GM12865 (cell line): ENCODE results near the gene CNTNAP2.

Experiments
- DNase-seq: peaks from one replicate; pipeline ENCODE4 v3.0.0; 2010; ENCODE audit warnings: low read depth
- H3K4me3 ChIP-seq: 2 replicates; pipeline ENCODE4 v1.5.1; 2011; ENCODE audit warnings: mild to moderate bottlenecking, low read depth, low read length, control low read depth
- TF ChIP-seq, protein P1 (sequence below): IDR thresholded peaks from 2 replicates; pipeline ENCODE4 v1.5.1; 2011; ENCODE audit warnings: low read length, control low read depth, low read depth, inconsistent platforms; ENCODE audit not compliant: insufficient read depth; ENCODE audit errors: missing control alignments

CNTNAP2 gene

DNA sequence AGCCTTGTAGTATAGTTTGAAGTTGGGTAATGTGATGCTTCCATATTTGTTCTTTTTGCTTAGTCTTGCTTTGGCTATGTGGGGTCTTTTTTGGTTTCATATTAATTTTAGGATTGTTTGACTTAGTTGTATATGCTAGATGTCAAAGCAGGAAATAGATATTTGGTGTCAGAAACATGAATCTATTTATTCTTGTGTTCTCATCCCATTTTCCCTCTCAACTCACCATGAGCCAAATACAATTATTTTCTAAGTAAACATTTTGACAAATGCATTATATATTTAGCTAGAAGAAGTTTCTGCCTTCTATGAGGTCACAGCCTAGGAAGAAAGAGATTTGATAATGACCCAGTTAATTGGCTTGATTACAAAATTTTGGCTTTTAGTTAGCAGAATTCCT is 1313.4 kb downstream of the CNTNAP2 start:
- TF ChIP-seq, protein P1, sequence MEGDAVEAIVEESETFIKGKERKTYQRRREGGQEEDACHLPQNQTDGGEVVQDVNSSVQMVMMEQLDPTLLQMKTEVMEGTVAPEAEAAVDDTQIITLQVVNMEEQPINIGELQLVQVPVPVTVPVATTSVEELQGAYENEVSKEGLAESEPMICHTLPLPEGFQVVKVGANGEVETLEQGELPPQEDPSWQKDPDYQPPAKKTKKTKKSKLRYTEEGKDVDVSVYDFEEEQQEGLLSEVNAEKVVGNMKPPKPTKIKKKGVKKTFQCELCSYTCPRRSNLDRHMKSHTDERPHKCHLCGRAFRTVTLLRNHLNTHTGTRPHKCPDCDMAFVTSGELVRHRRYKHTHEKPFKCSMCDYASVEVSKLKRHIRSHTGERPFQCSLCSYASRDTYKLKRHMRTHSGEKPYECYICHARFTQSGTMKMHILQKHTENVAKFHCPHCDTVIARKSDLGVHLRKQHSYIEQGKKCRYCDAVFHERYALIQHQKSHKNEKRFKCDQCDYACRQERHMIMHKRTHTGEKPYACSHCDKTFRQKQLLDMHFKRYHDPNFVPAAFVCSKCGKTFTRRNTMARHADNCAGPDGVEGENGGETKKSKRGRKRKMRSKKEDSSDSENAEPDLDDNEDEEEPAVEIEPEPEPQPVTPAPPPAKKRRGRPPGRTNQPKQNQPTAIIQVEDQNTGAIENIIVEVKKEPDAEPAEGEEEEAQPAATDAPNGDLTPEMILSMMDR: no peak
- no peak overlapping the region for H3K4me3 ChIP-seq
- no peak for DNase-seq

DNA sequence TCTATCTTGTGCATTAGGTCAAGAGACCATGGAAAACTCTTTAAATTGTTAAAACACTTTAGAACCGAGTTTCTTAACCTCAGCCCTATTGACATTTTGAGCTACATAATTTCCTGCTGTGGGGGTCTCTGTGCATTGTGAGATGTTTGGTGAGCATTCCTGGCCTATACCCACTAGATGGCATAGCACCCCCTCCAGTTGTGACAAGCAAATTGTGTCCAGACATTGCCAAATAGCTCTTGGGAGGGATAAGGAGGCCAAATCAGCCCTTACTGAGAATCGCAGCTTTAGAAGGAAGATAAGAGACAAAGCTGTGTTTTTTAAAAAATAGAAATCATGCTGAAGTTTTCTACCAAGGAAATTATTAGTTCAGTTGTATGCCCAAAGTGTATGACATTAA is 1315.5 kb downstream of the CNTNAP2 start:
- no peak for DNase-seq
- TF ChIP-seq, protein P1: no peak
- no peak overlapping the region for H3K4me3 ChIP-seq

- DNase-seq: no peak
- TF ChIP-seq, protein P1: no peak
- H3K4me3 ChIP-seq: no peak overlapping the region
Measured at GRCh38 chr7:147432576-147432975, 1316.0 kb downstream of the CNTNAP2 start.

DNA sequence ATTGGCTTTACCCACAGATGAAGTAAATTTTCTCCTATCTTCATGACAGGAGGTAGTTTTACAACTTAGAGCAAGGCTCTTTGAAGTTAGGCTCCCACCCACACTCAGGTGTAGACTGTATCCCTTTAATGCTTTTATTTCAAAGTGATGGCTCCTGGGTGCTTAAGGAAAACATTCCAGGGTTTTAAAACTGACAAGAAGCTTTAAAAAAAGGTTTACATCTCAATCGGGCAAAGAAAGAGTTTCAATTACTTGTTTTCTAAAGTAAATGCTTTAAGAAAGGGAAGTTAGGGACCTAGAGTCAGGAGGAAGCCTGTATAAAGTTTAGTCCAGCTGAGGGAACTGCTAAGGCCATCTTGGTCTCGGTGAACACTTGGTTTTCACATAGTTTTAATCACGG is 1320.1 kb downstream of the CNTNAP2 start:
- no peak overlapping the region for H3K4me3 ChIP-seq
- no peak for DNase-seq
- TF ChIP-seq, protein P1: no peak

DNA sequence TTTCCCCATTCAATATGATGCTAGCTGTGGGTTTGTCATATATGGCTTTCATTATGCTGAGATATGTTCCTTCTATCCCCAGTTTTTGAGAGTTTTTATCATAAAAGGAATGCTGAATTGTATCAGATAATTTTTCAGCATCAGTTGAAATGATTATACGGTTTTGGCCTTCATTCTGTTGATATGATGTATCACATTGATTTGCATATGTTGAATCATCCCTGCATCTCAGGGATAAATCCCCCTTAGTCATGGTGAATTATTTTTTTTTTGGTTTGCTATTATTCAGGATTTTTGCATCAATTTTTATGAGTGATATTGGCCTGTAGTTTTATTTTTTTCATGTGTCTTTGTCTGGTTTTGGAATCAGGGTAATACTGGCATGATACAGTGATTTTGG is 1321.6 kb downstream of the CNTNAP2 start:
- no peak overlapping the region for H3K4me3 ChIP-seq
- TF ChIP-seq, protein P1: no peak
- no peak for DNase-seq

DNA sequence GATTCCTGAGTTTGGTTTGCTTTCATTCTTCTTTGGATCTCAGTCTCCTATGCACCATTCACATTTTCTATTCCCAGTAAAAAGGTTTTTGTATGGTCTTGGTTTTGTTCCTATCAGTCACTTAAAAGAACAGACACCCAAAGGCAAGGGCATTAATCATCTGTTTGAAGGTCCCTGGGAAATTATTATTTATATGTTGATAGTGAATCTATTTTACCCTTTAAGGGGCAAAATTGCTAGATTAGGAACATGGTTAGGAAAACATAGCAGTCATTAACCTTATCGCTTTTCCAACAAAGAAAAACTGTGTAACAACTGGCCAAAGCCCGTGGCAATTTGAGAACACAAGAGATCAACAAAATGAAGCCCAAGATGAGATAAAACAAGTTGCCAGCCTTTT is 1327.3 kb downstream of the CNTNAP2 start:
- TF ChIP-seq, protein P1: no peak

DNA sequence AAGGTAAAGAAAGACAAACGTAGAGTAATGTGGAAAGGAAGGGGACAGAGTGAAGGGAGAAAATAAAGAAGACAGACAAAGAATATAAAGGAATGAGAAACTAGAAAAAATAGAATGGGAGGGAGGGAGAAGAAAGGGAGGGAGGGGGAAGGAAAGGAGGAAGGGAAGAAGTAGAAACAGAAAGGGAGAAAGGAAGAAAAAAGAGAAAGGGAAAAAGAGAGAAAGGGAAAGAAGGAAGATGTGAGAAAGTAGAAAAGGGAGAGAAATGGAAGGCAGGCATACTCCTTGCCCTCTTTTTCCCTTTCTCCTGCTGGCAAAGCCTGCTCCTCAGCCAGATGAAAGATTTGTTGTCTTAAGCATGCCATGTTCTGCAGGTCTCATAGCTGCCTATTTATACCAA is 1336.2 kb downstream of the CNTNAP2 start:
- DNase-seq: no peak
- H3K4me3 ChIP-seq: no peak overlapping the region
- TF ChIP-seq, protein P1: no peak

More for the DNA sequence above, 1327.3 kb downstream of the CNTNAP2 start:
- H3K4me3 ChIP-seq: no peak overlapping the region
- no peak for DNase-seq
